HAP-1 (cell line): Measurements from ENCODE around the gene NKTR.

ENCODE experiments used
- DNase-seq, 2 experiments: peaks; one replicate each; pipeline ENCODE4 v3.0.0-alpha.2; 2016 to 2020; ENCODE audit warnings: low spot score in 2 of 2
- H3K27me3 ChIP-seq: fragments of 250-450 bp; sonication (Bioruptor Pico); 2 replicates; pipeline ENCODE4 v1.5.1; 2020; ENCODE audit warnings: low read depth, mild to moderate bottlenecking, moderate library complexity
- H3K36me3 ChIP-seq: fragments of 250-450 bp; sonication (Bioruptor Pico); replicated peaks from 2 replicates; pipeline ENCODE4 v1.5.1; 2020; ENCODE audit warnings: mild to moderate bottlenecking
- H3K4me1 ChIP-seq: fragments of 250-450 bp; sonication (Bioruptor Pico); 2 replicates; pipeline ENCODE4 v1.5.1; 2020; ENCODE audit warnings: mild to moderate bottlenecking
- H3K4me3 ChIP-seq: fragments of 250-450 bp; sonication (Bioruptor Pico); 2 replicates; pipeline ENCODE4 v1.5.1; 2020; ENCODE audit warnings: mild to moderate bottlenecking, moderate library complexity
- H3K9me3 ChIP-seq: fragments of 250-450 bp; sonication (Bioruptor Pico); 2 replicates; pipeline ENCODE4 v1.5.1; 2020; ENCODE audit warnings: mild to moderate bottlenecking, moderate library complexity
- in situ Hi-C: fragments of 300-500 bp; cut with MboI; formaldehyde crosslinking; loops from 3 replicates; pipeline ENCODE4 v1.14.3; 2020; ENCODE audit warnings: low sequenced_read_pairs, inconsistent platforms, mixed read lengths

The NKTR gene

DNA sequence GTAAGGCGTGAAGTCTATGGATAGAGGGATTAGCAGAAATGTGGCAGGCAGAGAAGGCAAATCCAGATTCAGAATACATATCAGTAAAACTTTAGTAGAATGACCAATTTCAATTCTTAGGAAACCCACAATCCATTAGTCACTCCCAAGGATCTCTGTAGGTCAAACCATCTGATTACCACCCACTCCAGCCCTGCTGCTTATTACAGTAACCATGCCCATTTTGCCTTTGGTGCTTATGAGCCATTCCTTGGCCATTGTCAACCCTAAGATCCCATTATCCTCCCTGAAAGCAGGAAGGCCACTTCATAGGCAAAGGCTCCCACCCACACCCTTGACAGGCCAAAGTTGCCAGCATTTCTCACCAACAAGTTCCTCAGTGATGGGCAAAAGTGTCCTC, 79.8 kb downstream of the NKTR start:
- Histone ChIP-seq H3K4me3 (no peak overlapping the region), H3K36me3 (no peaks in the 10 kb centered on the region), H3K4me1 (no peaks in the 10 kb centered on the region), H3K27me3 (no peaks in the 10 kb centered on the region), H3K9me3 (no peaks in the 10 kb centered on the region)
- no peak for DNase-seq
- in situ Hi-C loops, result no loop called here

DNA sequence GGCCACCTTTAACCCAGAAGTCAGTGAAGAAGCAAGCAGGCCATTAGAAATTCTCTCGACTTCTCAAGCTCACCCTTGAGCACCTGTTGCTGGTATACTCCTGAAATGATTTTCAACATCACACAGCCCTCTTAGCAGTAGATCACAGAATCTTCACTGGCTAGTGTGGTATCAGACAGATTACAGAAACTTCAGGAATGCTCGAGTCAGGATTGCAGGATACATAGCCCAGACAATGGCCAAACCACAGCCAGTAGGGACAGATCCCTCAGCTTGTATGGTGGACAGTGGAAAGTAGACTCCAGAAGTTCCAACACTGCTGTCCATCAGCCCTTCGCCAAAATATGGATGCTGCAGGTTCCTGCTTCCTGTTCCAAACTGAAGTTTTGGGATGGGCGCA, 80.3 kb downstream of the NKTR start:
- no peaks in the 10 kb centered on the region for H3K4me1 ChIP-seq
- DNase-seq, result no peak

DNA sequence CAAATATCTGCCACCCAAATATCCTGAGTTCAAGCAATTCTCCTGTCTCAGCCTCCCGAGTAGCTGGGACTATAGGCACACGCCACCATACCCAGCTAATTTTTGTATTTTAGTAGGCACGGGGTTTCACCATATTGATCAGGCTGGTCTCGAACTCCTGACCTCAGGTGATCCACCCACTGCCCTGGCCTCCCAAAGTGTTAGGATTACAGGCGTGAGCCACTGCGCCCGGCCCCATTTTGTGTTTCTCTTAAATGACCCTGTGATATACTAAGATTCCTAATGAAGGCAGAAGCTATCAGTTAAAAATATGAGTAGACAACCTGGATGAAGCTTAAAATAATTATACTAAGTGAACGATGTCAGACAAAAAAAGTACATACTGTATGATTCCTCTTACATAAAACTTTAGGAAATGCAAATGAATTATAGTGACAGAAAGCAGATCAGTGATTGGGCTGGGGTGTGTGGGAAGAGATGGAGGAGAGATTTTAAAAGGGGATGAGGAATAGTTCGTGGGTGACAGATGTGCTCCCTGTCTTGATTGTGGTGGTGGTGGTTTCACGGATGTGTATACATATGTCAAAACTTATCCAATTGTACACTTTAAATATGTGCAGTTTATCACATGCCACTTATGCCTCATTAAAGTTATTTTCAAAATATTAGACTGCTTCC, 81.0 kb downstream of the NKTR start:
- no peaks in the 10 kb centered on the region for H3K36me3 ChIP-seq
- H3K4me3 ChIP-seq, result no peak overlapping the region
- no peaks in the 10 kb centered on the region for H3K9me3 ChIP-seq
- in situ Hi-C loops, result no loop called here
- no peaks in the 10 kb centered on the region for H3K4me1 ChIP-seq
- no peak for DNase-seq
- H3K27me3 ChIP-seq, result no peaks in the 10 kb centered on the region

More for the DNA sequence above, 80.3 kb downstream of the NKTR start:
- no peak overlapping the region for H3K4me3 ChIP-seq
- no peaks in the 10 kb centered on the region for H3K9me3 ChIP-seq
- H3K27me3 ChIP-seq, result no peaks in the 10 kb centered on the region
- H3K36me3 ChIP-seq, result no peaks in the 10 kb centered on the region
- in situ Hi-C loops, result no loop called here

- Histone ChIP-seq H3K4me3 (no peak overlapping the region), H3K9me3 (no peaks in the 10 kb centered on the region), H3K36me3 (no peaks in the 10 kb centered on the region), H3K4me1 (no peaks in the 10 kb centered on the region), H3K27me3 (no peaks in the 10 kb centered on the region)
- in situ Hi-C loops, result no loop called here
- no peak for DNase-seq
Measured at GRCh38 chr3:42682301-42683070, 82.0 kb downstream of the NKTR start.

DNA sequence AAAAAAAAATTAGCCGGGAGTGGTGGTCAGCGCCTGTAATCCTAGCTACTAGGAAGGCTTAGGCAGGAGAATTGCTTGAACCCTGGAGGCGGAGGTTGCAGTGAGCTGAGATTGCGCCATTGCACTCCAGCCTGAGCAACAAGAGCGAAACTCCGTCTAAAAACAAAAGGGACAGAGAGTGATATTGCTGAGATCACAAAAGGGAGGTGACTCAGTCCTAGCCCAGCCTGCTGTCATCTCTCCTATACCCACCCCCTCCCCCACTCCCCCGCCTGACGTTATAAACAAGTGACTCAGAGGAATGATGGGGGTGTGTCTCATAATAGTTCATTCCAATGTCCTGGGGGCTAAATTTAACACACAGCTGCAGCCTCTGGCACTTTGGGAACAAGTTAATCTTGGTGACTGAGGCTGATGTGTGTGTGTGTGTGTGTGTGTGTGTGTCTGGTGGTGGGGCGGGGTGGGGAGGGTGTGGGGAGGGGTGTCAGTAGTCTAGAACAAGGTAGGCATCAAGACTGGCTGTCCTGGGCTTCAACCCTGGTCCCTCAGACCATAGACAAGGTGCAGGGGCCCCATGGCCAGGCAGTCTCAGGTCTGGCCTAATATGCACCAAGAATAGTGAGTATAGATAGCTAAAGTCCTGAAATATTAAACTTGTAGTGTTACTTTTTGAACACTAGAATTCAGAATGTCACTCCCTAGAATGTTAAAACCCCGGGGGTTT, 83.6 kb downstream of the NKTR start:
- DNase-seq, result peak; percentile 13 to 69
- no peaks in the 10 kb centered on the region for H3K27me3 ChIP-seq
- no peaks in the 10 kb centered on the region for H3K36me3 ChIP-seq
- no peaks in the 10 kb centered on the region for H3K4me1 ChIP-seq
- in situ Hi-C loops, result no loop called here
- no peaks in the 10 kb centered on the region for H3K9me3 ChIP-seq
- H3K4me3 ChIP-seq, result no peak overlapping the region

DNA sequence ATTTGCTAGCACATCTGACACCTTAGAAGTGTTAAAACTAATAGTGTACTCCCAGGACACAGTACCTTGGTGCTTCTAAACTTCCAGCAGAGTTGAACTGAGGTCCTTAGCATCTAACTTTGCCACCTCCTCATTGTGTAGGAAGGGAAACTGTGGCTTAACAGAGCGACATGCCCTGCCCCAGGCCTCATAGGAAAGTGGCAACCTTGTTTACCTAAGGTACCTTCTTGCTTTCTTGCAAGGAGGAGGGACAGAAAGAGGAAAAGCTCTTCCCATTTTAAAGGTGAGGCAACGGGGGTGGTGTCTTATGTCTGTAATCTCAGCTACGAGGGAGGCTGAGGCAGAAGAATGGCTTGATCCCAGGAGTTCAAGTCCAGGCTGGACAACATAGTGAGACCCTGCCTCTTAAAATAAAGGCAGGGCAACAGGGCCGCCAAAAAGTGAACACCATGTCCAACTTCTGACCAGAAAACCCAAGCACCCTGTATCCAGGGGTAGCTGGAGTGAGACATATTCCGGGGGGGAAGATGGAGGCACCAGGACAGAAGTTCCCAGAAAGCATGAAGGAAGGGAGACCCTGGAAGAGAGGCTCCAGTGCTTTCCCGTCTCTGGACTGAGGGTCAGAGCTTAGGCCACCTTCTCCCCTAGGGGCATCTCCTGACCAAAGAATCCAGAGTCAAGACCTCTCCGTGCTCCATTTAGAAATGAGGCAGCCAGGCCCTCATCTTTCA, 84.3 kb downstream of the NKTR start:
- no peak for DNase-seq
- Histone ChIP-seq H3K36me3 (no peaks in the 10 kb centered on the region), H3K4me1 (no peaks in the 10 kb centered on the region), H3K4me3 (no peak overlapping the region), H3K27me3 (no peaks in the 10 kb centered on the region), H3K9me3 (no peaks in the 10 kb centered on the region)
- in situ Hi-C loops, result no loop called here

DNA sequence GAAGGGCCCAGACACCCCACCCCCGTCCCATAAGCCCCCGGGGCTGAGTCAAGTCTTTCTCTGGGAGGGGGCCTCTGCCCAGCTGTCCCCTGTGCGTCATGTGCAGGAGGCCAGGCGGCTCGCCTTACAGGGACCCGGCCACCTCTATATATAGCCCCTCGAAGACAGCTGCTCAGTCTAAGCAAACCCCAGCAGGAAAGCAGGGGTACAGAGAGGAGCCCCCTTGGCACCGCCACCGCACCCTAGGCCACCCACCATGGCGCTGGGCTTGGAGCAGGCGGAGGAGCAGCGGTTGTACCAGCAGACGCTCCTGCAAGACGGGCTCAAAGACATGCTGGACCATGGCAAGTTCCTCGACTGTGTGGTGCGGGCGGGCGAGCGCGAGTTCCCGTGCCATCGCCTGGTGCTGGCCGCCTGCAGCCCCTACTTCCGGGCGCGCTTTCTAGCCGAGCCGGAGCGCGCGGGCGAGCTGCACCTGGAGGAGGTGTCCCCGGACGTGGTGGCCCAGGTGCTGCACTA, 84.9 kb downstream of the NKTR start, which contains the start of gene KLHL40:
Gene KLHL40 (plus strand): TSS at position 175 of the 519 bp plus-strand sequence. CDS start 82 bp downstream, at position 257.
- no peaks in the 10 kb centered on the region for H3K36me3 ChIP-seq
- H3K27me3 ChIP-seq, result peaks cover 3% of the 10 kb centered on the region; the same call in 1 of the 2 replicates
- DNase-seq, result no peak
- H3K4me1 ChIP-seq, result no peaks in the 10 kb centered on the region
- in situ Hi-C loops, result no loop called here
- no peak within 1 kb of the TSS for H3K4me3 ChIP-seq
- H3K9me3 ChIP-seq, result no peaks in the 10 kb centered on the region

DNA sequence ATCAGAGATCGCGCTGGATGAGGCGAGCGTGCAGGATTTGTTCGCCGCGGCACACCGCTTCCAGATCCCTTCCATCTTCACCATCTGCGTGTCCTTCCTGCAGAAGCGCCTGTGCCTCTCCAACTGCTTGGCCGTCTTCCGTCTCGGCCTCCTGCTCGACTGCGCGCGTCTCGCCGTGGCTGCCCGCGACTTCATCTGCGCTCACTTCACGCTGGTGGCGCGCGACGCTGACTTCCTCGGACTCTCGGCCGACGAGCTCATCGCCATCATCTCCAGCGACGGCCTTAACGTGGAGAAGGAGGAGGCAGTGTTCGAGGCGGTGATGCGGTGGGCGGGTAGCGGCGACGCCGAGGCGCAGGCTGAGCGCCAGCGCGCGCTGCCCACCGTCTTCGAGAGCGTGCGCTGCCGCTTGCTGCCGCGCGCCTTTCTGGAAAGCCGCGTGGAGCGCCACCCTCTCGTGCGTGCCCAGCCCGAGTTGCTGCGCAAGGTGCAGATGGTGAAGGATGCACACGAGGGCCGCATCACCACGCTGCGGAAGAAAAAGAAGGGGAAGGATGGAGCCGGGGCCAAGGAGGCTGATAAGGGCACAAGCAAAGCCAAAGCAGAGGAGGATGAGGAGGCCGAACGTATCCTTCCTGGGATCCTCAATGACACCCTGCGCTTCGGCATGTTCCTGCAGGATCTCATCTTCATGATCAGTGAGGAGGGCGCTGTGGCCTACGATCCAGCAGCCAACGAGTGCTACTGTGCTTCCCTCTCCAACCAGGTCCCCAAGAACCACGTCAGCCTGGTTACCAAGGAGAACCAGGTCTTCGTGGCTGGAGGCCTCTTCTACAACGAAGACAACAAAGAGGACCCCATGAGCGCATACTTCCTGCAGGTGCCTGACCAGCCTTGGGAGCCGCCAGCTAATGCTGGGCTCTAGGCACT, 85.7 kb downstream of the NKTR start:
- DNase-seq, result no peak
- no peaks in the 10 kb centered on the region for H3K36me3 ChIP-seq
- H3K27me3 ChIP-seq, result peaks cover 3% of the 10 kb centered on the region; the same call in 1 of the 2 replicates
- H3K9me3 ChIP-seq, result no peaks in the 10 kb centered on the region
- in situ Hi-C loops, result no loop called here
- no peaks in the 10 kb centered on the region for H3K4me1 ChIP-seq
- H3K4me3 ChIP-seq, result no peak overlapping the region

DNA sequence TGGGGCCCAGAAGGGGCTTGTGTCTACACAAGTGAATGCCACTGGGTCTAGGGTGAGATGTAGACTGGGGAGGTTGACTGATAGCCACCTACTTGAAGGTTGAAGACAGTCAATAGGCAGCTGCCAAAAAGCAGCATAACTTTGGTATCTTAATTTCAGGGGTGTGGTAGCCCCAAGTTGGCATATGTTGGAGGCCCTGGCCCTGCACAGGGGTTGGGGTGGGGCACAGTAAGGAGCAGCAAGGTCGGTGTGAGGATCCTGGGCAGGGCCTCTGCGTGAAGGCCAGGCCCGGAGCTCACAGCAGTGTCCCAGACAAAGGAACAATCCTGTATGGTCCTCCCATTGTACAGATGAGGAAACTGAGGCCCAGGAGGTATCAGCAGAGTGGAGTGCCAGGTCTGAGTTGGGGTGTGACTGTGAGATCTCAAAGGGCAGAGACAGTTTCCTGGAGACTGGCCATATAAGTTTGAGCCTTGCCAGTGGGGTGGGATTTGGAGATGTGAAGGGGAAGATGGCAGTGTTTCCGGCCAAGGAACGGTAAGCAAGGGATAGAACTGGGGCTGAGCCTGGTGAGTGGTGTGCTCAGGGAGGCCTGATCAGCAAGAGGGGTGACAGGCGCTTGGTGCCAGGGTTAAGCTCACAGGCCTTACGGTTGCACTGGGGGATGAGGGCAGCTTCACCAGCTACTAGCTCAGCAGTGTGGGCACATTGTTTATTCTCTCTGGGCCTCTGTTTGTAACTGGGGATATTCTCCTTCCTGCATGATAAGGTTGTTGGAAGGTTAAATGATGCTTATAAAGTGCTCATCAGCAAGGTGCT, 86.6 kb downstream of the NKTR start:
- Histone ChIP-seq H3K4me3 (no peak overlapping the region), H3K36me3 (no peaks in the 10 kb centered on the region), H3K9me3 (no peaks in the 10 kb centered on the region), H3K4me1 (no peaks in the 10 kb centered on the region), H3K27me3 (peaks cover 3% of the 10 kb centered on the region; the same call in 1 of the 2 replicates)
- in situ Hi-C loops, result no loop called here
- no peak for DNase-seq

GRCh38 chr3:42688016-42688415, 87.5 kb downstream of the NKTR start:
- in situ Hi-C loops, result no loop called here
- no peaks in the 10 kb centered on the region for H3K9me3 ChIP-seq
- H3K4me1 ChIP-seq, result no peaks in the 10 kb centered on the region
- H3K36me3 ChIP-seq, result no peaks in the 10 kb centered on the region
- DNase-seq, result no peak
- H3K4me3 ChIP-seq, result no peak overlapping the region
- H3K27me3 ChIP-seq, result peaks cover 3% of the 10 kb centered on the region; the same call in 1 of the 2 replicates

DNA sequence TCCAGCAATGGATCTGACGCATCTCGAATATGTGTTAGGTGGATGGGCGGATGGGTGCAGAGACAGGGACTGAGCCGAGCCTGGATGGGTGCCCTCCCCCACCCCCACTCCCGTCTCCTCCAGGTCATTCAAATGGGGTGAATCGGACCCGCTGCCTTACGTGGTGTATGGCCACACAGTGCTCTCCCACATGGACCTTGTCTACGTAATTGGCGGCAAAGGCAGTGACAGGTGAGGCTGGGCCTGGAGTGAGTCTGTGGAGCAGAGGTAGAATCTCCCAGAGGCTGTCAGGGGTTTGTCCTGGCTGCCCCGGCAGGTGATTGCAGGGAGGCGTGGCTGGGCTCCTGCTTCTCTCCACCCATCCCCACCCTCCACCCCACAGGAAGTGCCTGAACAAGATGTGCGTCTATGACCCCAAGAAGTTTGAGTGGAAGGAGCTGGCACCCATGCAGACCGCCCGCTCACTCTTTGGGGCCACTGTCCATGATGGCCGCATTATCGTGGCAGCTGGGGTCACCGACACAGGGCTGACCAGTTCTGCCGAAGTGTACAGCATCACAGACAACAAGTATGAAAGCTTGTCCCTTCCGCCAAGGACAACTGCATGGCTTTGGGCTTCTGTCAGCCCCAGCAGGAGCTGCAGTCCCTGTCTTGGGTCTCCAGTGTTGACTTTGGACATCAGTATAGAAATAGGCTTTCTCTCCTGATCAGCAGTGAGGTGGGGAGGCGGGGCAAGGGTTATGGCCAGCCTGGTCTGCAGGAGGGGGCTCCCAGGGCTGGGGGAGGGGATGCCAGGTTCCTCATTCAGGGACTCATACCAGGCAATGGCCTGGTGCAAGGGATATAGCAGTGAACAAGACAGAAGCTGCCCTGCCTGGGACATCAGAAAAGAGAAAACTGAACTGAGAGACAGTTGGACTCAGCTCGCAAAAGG, 88.3 kb downstream of the NKTR start:
- DNase-seq, result no peak
- H3K4me3 ChIP-seq, result no peak overlapping the region
- no peaks in the 10 kb centered on the region for H3K9me3 ChIP-seq
- no peaks in the 10 kb centered on the region for H3K36me3 ChIP-seq
- H3K4me1 ChIP-seq, result no peaks in the 10 kb centered on the region
- peaks cover 3% of the 10 kb centered on the region; the same call in 1 of the 2 replicates for H3K27me3 ChIP-seq
- in situ Hi-C loops, result no loop called here
